ENCODE data around the gene SOX10. TPM values are rescaled to one million over a fixed set of nuclear protein-coding genes. Genes with fewer than 3 reads are reported as not detected.
"Not testable (repeated sequence)": the region's sequence is repeated elsewhere in the genome, so short reads cannot be mapped to it uniquely, and the experiment has no call there.

Gene SOX10
- total RNA-seq, 2 experiments from 2014 or later, result not detected

DNA sequence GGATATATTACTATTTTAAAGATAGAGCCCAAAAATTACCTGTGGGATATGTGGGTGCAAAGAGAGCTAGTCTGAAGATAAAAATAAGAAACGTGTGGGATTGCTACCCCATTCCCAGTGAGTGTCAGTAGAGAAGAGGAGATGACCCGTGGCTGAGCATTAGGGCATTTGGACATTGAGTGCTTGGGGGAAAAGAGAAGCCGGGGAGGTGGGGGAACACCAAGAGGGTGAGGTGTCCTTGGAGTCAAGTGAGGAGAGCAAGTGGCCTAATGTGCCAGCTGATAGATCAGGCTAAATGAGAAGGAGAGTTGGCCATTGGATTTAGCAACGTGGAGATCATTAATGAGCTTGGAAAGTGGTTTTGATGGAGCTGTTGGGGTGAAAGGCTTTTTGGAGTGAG, 29.7 kb downstream of the SOX10 start:
- Histone ChIP-seq H3K27me3 (ENCODE audit: control insufficient read depth in 1 of 2, insufficient read depth in 2 of 2, low read length in 2 of 2) (peaks cover 5 to 7% of the 10 kb centered on the region in 2 experiments), H3K36me3 (ENCODE audit: insufficient read depth, low read length) (peaks cover 29% of the 10 kb centered on the region), H3K4me3 (ENCODE audit: low read length) (peak overlapping the region; percentile 95), H3K27ac (ENCODE audit: low read depth in 1 of 2, low read length in 2 of 2) (no peak overlapping the region), H3K9me3 (ENCODE audit: control insufficient read depth in 1 of 2, insufficient read depth in 1 of 2, low read length in 2 of 2) (no peaks in the 10 kb centered on the region), H3K4me1 (ENCODE audit: insufficient read depth, low read length) (peaks cover 25% of the 10 kb centered on the region)
- DNase-seq (no peak), ATAC-seq (ENCODE audit: poor library complexity) (no peak)
- H3K27ac Mint-ChIP-seq, result peak overlapping the region; percentile 92
- ChIA-PET CTCF (interaction anchor here (1.7 kb wide), 2 partner anchors 11 to 137 kb away, joined by 5 to 7 read pairs; no protein-coding TSS in a partner anchor), POLR2A (interaction anchor here (0.7 to 0.9 kb wide), 2 partner anchors 112 to 327 kb away, joined by 3 to 5 read pairs; no protein-coding TSS in a partner anchor)
- H3K9me3 Mint-ChIP-seq, result no peaks in the 10 kb centered on the region
- intact Hi-C loops (cut with DNase I, micrococcal nuclease), result loop anchor here in 1 of 2 experiments (5.0 kb wide), 3 partner anchors 47 to 147 kb away; partner anchors contain the start of genes EIF3L, GCAT and MICALL1
- peaks cover 19% of the 10 kb centered on the region for H3K27me3 Mint-ChIP-seq
- peak overlapping the region; percentile 100 for H3K4me3 Mint-ChIP-seq
- TF ChIP-seq, protein P1, sequence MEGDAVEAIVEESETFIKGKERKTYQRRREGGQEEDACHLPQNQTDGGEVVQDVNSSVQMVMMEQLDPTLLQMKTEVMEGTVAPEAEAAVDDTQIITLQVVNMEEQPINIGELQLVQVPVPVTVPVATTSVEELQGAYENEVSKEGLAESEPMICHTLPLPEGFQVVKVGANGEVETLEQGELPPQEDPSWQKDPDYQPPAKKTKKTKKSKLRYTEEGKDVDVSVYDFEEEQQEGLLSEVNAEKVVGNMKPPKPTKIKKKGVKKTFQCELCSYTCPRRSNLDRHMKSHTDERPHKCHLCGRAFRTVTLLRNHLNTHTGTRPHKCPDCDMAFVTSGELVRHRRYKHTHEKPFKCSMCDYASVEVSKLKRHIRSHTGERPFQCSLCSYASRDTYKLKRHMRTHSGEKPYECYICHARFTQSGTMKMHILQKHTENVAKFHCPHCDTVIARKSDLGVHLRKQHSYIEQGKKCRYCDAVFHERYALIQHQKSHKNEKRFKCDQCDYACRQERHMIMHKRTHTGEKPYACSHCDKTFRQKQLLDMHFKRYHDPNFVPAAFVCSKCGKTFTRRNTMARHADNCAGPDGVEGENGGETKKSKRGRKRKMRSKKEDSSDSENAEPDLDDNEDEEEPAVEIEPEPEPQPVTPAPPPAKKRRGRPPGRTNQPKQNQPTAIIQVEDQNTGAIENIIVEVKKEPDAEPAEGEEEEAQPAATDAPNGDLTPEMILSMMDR (IDR thresholded peaks at IDR 0.05), result no peak
- H3K4me1 Mint-ChIP-seq (ENCODE audit: low read depth), result peaks cover 55% of the 10 kb centered on the region
- H3K36me3 Mint-ChIP-seq (ENCODE audit: low read depth), result peaks cover 53% of the 10 kb centered on the region

DNA sequence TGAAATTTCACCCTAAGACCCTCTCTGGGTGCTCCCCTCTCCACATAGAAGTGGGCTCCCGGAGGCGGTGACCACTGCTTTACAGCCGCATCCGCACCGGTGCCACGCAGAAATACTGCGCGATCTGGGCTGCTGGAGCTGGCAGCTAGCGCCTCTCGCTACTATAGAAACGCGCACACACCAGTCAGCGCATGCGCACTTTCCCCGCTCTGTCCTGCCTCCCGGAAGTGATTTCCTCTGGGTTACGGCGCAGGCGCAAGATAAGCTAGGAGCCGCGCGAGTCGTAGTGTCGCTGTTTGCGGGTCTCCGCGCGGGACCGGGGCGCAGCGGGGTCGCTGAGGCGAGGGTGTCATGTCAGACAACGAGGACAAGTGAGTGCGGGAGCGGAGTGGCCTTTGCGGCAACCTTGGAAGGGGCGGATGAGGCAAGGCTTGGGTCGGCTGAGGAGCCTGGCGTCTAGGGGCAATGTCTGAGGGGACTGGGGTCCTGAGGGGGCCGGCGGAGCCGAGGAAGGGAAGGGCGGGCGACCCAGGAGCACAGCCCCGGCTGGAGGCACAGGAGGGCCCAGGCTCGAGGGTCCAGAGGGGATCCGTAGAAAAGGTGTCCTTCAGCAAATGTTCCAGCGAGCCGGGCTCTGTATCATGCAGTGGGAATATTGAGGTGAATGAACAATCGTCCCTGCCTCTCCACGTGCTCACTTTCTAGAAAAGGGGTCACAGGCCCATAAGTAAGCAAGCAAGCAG, 30.7 kb downstream of the SOX10 start, which contains the start of the genes C22orf23 and POLR2F:
Gene C22orf23 (minus strand): TSS at position 165 of the 743 bp plus-strand sequence. CDS start 452 bp downstream, outside the sequence.
Gene POLR2F (plus strand): TSS at position 263 of the 743 bp plus-strand sequence. CDS start 89 bp downstream, at position 352.
- Histone ChIP-seq H3K4me1 (ENCODE audit: insufficient read depth, low read length) (peaks cover 25% of the 10 kb centered on the region), H3K27me3 (ENCODE audit: control insufficient read depth in 1 of 2, insufficient read depth in 2 of 2, low read length in 2 of 2) (peaks cover 5 to 7% of the 10 kb centered on the region in 2 experiments), H3K4me3 (ENCODE audit: low read length) (peak within 1 kb of the TSS; percentile 95), H3K27ac (ENCODE audit: low read depth in 1 of 2, low read length in 2 of 2) (peak within 1 kb of the TSS; percentile 11 to 41), H3K9me3 (ENCODE audit: control insufficient read depth in 1 of 2, insufficient read depth in 1 of 2, low read length in 2 of 2) (no peaks in the 10 kb centered on the region), H3K36me3 (ENCODE audit: insufficient read depth, low read length) (peaks cover 18% of the 10 kb centered on the region)
- ATAC-seq (ENCODE audit: poor library complexity), result peak; percentile 96
- CTCF ChIA-PET, result interaction anchor here (0.6 to 1.7 kb wide), 4 partner anchors 12 to 544 kb away, joined by 4 to 7 read pairs (median 5); no protein-coding TSS in a partner anchor
- POLR2A ChIA-PET, result interaction anchor here (0.6 to 1.4 kb wide), 12 partner anchors 9 to 267 kb away, joined by 3 to 10 read pairs (median 3); partner anchors contain the start of genes ANKRD54, GCAT, MICALL1 and NOL12
- Mint-ChIP-seq H3K27ac (peak within 1 kb of the TSS; percentile 92), H3K4me3 (peak within 1 kb of the TSS; percentile 100), H3K36me3 (ENCODE audit: low read depth) (peaks cover 42% of the 10 kb centered on the region), H3K9me3 (no peaks in the 10 kb centered on the region), H3K27me3 (peaks cover 19% of the 10 kb centered on the region), H3K4me1 (ENCODE audit: low read depth) (peaks cover 50% of the 10 kb centered on the region)
- intact Hi-C loops (cut with DNase I, micrococcal nuclease), result loop anchor here in 1 of 2 experiments (5.0 kb wide), 3 partner anchors 46 to 146 kb away; partner anchors contain the start of genes EIF3L, GCAT and MICALL1
- TF ChIP-seq, protein P1 (IDR thresholded peaks at IDR 0.05), result no peak
- DNase-seq, result peak; percentile 91 to 99 (median 96)

GRCh38 chr22:37953062-37953436, 31.3 kb downstream of the SOX10 start:
- H3K36me3 Mint-ChIP-seq (ENCODE audit: low read depth), result peaks cover 37% of the 10 kb centered on the region
- Histone ChIP-seq H3K36me3 (ENCODE audit: insufficient read depth, low read length) (peaks cover 16% of the 10 kb centered on the region), H3K9me3 (ENCODE audit: control insufficient read depth in 1 of 2, insufficient read depth in 1 of 2, low read length in 2 of 2) (no peaks in the 10 kb centered on the region), H3K27me3 (ENCODE audit: control insufficient read depth in 1 of 2, insufficient read depth in 2 of 2, low read length in 2 of 2) (peaks cover 5 to 7% of the 10 kb centered on the region in 2 experiments), H3K4me3 (ENCODE audit: low read length) (peak overlapping the region; percentile 95), H3K27ac (ENCODE audit: low read depth in 1 of 2, low read length in 2 of 2) (no peak overlapping the region), H3K4me1 (ENCODE audit: insufficient read depth, low read length) (peaks cover 25% of the 10 kb centered on the region)
- DNase-seq (no peak), ATAC-seq (ENCODE audit: poor library complexity) (peak; percentile 45)
- POLR2A ChIA-PET, result interaction anchor here (0.6 to 1.4 kb wide), 8 partner anchors 9 to 145 kb away, joined by 3 to 10 read pairs (median 4); partner anchors contain the start of genes ANKRD54, GCAT and MICALL1
- TF ChIP-seq, protein P1 (IDR thresholded peaks at IDR 0.05), result no peak
- CTCF ChIA-PET, result interaction anchor here (0.6 to 1.7 kb wide), 3 partner anchors 13 to 376 kb away, joined by 5 to 7 read pairs (median 5); no protein-coding TSS in a partner anchor
- H3K27me3 Mint-ChIP-seq, result peaks cover 19% of the 10 kb centered on the region
- H3K27ac Mint-ChIP-seq, result peak overlapping the region; percentile 92
- H3K9me3 Mint-ChIP-seq, result no peaks in the 10 kb centered on the region
- H3K4me3 Mint-ChIP-seq, result peak overlapping the region; percentile 100
- peaks cover 46% of the 10 kb centered on the region for H3K4me1 Mint-ChIP-seq (ENCODE audit: low read depth)
- intact Hi-C loops (cut with DNase I, micrococcal nuclease), result loop anchor here in 1 of 2 experiments (5.0 kb wide), 3 partner anchors 46 to 146 kb away; partner anchors contain the start of genes EIF3L, GCAT and MICALL1

- not testable (repeated sequence) for H3K9me3 Mint-ChIP-seq
Measured at GRCh38 chr22:37952629-37953028, 31.7 kb downstream of the SOX10 start.

More at GRCh38 chr22:37952629-37953028, 31.7 kb downstream of the SOX10 start:
- Mint-ChIP-seq H3K4me1 (ENCODE audit: low read depth) (peaks cover 43% of the 10 kb centered on the region), H3K36me3 (ENCODE audit: low read depth) (peaks cover 33% of the 10 kb centered on the region), H3K4me3 (peak overlapping the region; percentile 100), H3K27me3 (peaks cover 19% of the 10 kb centered on the region)
- CTCF ChIA-PET; H3K9me3 ChIP-seq (ENCODE audit: control insufficient read depth in 1 of 2, insufficient read depth in 1 of 2, low read length in 2 of 2); H3K27ac Mint-ChIP-seq; ATAC-seq (ENCODE audit: poor library complexity); H3K27me3 ChIP-seq (ENCODE audit: control insufficient read depth in 1 of 2, insufficient read depth in 2 of 2, low read length in 2 of 2); H3K27ac ChIP-seq (ENCODE audit: low read depth in 1 of 2, low read length in 2 of 2); POLR2A ChIA-PET: not testable (repeated sequence)
- H3K4me1 ChIP-seq (ENCODE audit: insufficient read depth, low read length), result peaks cover 24% of the 10 kb centered on the region
- peak overlapping the region; percentile 95 for H3K4me3 ChIP-seq (ENCODE audit: low read length)
- intact Hi-C loops (cut with DNase I, micrococcal nuclease), result loop anchor here in 1 of 2 experiments (5.0 kb wide), 3 partner anchors 45 to 145 kb away; partner anchors contain the start of genes EIF3L, GCAT and MICALL1
- H3K36me3 ChIP-seq (ENCODE audit: insufficient read depth, low read length), result peaks cover 11% of the 10 kb centered on the region
- DNase-seq, result peak in 1 of 14 experiments; percentile 1
